Measurements from ENCODE around the gene POLD4.

- TF ChIP-seq, protein P1, sequence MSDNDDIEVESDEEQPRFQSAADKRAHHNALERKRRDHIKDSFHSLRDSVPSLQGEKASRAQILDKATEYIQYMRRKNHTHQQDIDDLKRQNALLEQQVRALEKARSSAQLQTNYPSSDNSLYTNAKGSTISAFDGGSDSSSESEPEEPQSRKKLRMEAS (IDR thresholded peaks at IDR 0.05): no peak
- TF ChIP-seq, protein P2, sequence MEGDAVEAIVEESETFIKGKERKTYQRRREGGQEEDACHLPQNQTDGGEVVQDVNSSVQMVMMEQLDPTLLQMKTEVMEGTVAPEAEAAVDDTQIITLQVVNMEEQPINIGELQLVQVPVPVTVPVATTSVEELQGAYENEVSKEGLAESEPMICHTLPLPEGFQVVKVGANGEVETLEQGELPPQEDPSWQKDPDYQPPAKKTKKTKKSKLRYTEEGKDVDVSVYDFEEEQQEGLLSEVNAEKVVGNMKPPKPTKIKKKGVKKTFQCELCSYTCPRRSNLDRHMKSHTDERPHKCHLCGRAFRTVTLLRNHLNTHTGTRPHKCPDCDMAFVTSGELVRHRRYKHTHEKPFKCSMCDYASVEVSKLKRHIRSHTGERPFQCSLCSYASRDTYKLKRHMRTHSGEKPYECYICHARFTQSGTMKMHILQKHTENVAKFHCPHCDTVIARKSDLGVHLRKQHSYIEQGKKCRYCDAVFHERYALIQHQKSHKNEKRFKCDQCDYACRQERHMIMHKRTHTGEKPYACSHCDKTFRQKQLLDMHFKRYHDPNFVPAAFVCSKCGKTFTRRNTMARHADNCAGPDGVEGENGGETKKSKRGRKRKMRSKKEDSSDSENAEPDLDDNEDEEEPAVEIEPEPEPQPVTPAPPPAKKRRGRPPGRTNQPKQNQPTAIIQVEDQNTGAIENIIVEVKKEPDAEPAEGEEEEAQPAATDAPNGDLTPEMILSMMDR (IDR thresholded peaks at IDR 0.05 in 2 of 3, conservative IDR thresholded peaks at IDR 0.05 in 1 of 3; ENCODE audit: borderline replicate concordance in 1 of 3, insufficient read depth in 1 of 3, low read depth in 2 of 3, low read length in 2 of 3): no peak
- TF ChIP-seq POLR2A (IDR thresholded peaks at IDR 0.05; ENCODE audit: borderline replicate concordance, extremely low read depth, insufficient read depth, insufficient read length) (no peak), EZH2phosphoT487 (IDR thresholded peaks at IDR 0.05; ENCODE audit: borderline replicate concordance) (no peak), ZNF274 (IDR thresholded peaks at IDR 0.05; ENCODE audit: low read depth, low read length) (no peak)
- TF ChIP-seq, protein P3, sequence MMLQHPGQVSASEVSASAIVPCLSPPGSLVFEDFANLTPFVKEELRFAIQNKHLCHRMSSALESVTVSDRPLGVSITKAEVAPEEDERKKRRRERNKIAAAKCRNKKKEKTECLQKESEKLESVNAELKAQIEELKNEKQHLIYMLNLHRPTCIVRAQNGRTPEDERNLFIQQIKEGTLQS (IDR thresholded peaks at IDR 0.05): no peak
Measured at GRCh38 chr11:67400251-67400941, 47.0 kb upstream of the POLD4 start.
